Large intestine (tissue), 12 donors: ENCODE data around the gene PEX6. TPM values are rescaled to one million over a fixed set of nuclear protein-coding genes. Genes with fewer than 3 reads are reported as not detected.
A peak's percentile ranks its signal among the peaks of the same experiment; 100 is the strongest.

Source experiments
- DNase-seq, 2 donors: peaks; one replicate each; pipeline versions ENCODE4 v3.0.0 to v3.0.0-alpha.2; 2013
- H3K27ac ChIP-seq: one replicate; pipeline ENCODE4 v1.5.1; 2013; ENCODE audit warnings: low read length
- H3K27me3 ChIP-seq: 2 replicates; pipeline ENCODE4 v1.6.1; 2013; ENCODE audit warnings: low read length; ENCODE audit not compliant: control insufficient read depth, insufficient read depth
- H3K36me3 ChIP-seq: 2 replicates; pipeline ENCODE4 v1.6.1; 2013; ENCODE audit warnings: low read length; ENCODE audit not compliant: control insufficient read depth, insufficient read depth
- H3K4me1 ChIP-seq: one replicate; pipeline ENCODE4 v1.6.1; 2013; ENCODE audit warnings: low read length; ENCODE audit not compliant: control insufficient read depth, insufficient read depth
- H3K4me3 ChIP-seq: one replicate; pipeline ENCODE4 v1.5.1; 2013; ENCODE audit warnings: low read length
- H3K9me3 ChIP-seq: one replicate; pipeline ENCODE4 v1.6.1; 2013; ENCODE audit warnings: mild to moderate bottlenecking, low read depth, low read length, moderate library complexity; ENCODE audit not compliant: control insufficient read depth
- WGBS: methylation state at CpG from one replicate; pipeline ENCODE4 v1.1.5; 2013; ENCODE audit warnings: low lambda C conversion rate; ENCODE audit not compliant: insufficient coverage; 5-methylcytosine and 5-hydroxymethylcytosine counted together
- long read RNA-seq, 11 donors: transcript quantifications; one replicate each; lab custom pipeline, GENCODE V29; 2026
- polyA plus RNA-seq: library from polyadenylated mRNA; unstranded; fragments of 120-200 nt; gene quantifications from one replicate; pipeline ENCODE4 v1.2.1, GENCODE V29; 2013

Gene PEX6, protein sequence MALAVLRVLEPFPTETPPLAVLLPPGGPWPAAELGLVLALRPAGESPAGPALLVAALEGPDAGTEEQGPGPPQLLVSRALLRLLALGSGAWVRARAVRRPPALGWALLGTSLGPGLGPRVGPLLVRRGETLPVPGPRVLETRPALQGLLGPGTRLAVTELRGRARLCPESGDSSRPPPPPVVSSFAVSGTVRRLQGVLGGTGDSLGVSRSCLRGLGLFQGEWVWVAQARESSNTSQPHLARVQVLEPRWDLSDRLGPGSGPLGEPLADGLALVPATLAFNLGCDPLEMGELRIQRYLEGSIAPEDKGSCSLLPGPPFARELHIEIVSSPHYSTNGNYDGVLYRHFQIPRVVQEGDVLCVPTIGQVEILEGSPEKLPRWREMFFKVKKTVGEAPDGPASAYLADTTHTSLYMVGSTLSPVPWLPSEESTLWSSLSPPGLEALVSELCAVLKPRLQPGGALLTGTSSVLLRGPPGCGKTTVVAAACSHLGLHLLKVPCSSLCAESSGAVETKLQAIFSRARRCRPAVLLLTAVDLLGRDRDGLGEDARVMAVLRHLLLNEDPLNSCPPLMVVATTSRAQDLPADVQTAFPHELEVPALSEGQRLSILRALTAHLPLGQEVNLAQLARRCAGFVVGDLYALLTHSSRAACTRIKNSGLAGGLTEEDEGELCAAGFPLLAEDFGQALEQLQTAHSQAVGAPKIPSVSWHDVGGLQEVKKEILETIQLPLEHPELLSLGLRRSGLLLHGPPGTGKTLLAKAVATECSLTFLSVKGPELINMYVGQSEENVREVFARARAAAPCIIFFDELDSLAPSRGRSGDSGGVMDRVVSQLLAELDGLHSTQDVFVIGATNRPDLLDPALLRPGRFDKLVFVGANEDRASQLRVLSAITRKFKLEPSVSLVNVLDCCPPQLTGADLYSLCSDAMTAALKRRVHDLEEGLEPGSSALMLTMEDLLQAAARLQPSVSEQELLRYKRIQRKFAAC
- polyA plus RNA-seq: 35.7 TPM
- long read RNA-seq, donor 1, partial matches to known transcripts: 0 of 3 reads
- long read RNA-seq, donor 1, other reads (novel, unspliced or antisense): 0 of 3 reads
- long read RNA-seq, donor 2, transcript PEX6-202 (17 exons, 3,478 nt): major isoform, 6 of 18 reads
- long read RNA-seq, donor 2, partial matches to known transcripts: 12 of 18 reads
- long read RNA-seq, donor 2, other reads (novel, unspliced or antisense): 0 of 18 reads
- long read RNA-seq, donor 3, transcript PEX6-202 (17 exons, 3,478 nt): major isoform, 12 of 22 reads
- long read RNA-seq, donor 3, partial matches to known transcripts: 10 of 22 reads
- long read RNA-seq, donor 3, other reads (novel, unspliced or antisense): 0 of 22 reads
- long read RNA-seq, donor 4, partial matches to known transcripts: 0 of 1 reads
- long read RNA-seq, donor 4, other reads (novel, unspliced or antisense): 0 of 1 reads
- long read RNA-seq, donor 5: 0 reads
- long read RNA-seq, donor 6, partial matches to known transcripts: 0 of 5 reads
- long read RNA-seq, donor 6, other reads (novel, unspliced or antisense): 0 of 5 reads
- long read RNA-seq, donor 7, partial matches to known transcripts: 0 of 1 reads
- long read RNA-seq, donor 7, other reads (novel, unspliced or antisense): 0 of 1 reads
- long read RNA-seq, donor 8, partial matches to known transcripts: 5 of 8 reads
- long read RNA-seq, donor 8, other reads (novel, unspliced or antisense): 0 of 8 reads
- long read RNA-seq, donor 9, partial matches to known transcripts: 0 of 1 reads
- long read RNA-seq, donor 9, other reads (novel, unspliced or antisense): 0 of 1 reads
- long read RNA-seq, donor 10, transcript PEX6-202 (17 exons, 3,478 nt): major isoform, 11 of 11 reads
- long read RNA-seq, donor 10, partial matches to known transcripts: 0 of 11 reads
- long read RNA-seq, donor 10, other reads (novel, unspliced or antisense): 0 of 11 reads
- long read RNA-seq, donor 11, partial matches to known transcripts: 5 of 13 reads
- long read RNA-seq, donor 11, other reads (novel, unspliced or antisense): 7 of 13 reads

DNA sequence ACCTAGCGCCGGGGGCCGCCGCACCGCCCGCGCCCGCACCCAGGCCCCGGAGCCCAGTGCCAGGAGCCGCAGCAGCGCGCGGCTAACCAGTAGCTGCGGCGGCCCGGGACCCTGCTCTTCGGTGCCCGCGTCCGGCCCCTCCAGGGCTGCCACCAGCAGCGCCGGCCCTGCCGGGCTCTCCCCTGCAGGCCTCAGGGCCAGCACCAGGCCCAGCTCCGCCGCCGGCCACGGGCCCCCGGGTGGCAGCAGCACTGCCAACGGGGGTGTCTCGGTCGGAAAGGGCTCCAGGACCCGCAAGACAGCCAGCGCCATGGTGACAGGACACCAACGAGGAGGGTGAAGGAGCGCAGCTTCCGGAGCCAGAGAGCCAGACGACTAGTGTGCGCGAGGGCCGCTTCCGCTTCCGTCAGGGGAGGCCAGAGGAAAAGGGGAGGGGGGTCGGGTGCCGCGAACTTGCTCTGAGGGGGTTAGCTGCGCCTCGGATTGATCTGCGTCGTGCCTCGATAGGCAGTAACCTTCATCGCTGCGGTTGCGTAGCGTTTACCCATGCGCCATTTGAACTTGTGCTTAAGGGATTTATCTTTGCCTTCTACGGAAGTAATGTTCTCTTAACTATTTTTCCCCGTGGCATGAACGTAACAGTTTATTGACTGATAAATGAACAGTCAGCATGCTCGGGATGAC, at the start of gene PEX6:
TSS of gene PEX6 (minus strand) at position 343 of the 684 bp plus-strand sequence. CDS start at position 312, 31 bp downstream.
- no peaks in the 10 kb centered on the region for H3K9me3 ChIP-seq
- H3K4me1 ChIP-seq: peaks cover 19% of the 10 kb centered on the region
- WGBS: 0% methylated on average over 9 of the region's 59 CpGs
- peak within 1 kb of the TSS; percentile 84 for H3K4me3 ChIP-seq
- peak; percentile 72 to 91 for DNase-seq
- H3K36me3 ChIP-seq: peaks cover 8% of the 10 kb centered on the region
- H3K27me3 ChIP-seq: no peaks in the 10 kb centered on the region
- peak within 1 kb of the TSS; percentile 89 for H3K27ac ChIP-seq

GRCh38 chr6:43026365-43026764, 47.4 kb upstream of the PEX6 start:
- WGBS: no CpG with 5 or more reads among the region's 5 CpGs
- Histone ChIP-seq H3K36me3 (peaks cover 56% of the 10 kb centered on the region), H3K27ac (no peak overlapping the region), H3K9me3 (no peaks in the 10 kb centered on the region), H3K4me1 (peaks cover 3% of the 10 kb centered on the region), H3K4me3 (no peak overlapping the region), H3K27me3 (no peaks in the 10 kb centered on the region)
- no peak for DNase-seq

DNA sequence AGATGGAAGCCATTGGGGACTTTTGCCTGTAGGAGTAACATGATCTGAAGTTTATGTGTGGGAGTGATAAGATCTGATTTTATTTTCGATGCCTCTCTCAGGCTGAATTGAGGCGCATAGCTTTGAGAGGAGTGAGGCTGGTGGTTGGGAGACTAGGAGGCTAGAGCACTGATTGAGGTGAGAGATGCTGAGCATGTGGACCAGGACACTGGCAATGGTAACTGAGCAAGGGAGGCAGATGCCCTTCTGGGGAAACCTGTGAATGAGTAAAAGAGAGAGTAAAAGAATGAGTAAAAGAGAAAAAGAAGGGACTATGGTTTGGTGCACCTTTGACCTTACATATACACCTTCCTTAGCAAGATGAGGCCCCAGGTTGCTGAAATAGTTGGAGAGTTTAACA, 45.5 kb upstream of the PEX6 start:
- no peaks in the 10 kb centered on the region for H3K27me3 ChIP-seq
- peaks cover 6% of the 10 kb centered on the region for H3K4me1 ChIP-seq
- H3K36me3 ChIP-seq: peaks cover 57% of the 10 kb centered on the region
- no peaks in the 10 kb centered on the region for H3K9me3 ChIP-seq
- no peak overlapping the region for H3K27ac ChIP-seq
- no peak for DNase-seq
- H3K4me3 ChIP-seq: no peak overlapping the region
- no CpG with 5 or more reads among the region's 2 CpGs for WGBS

DNA sequence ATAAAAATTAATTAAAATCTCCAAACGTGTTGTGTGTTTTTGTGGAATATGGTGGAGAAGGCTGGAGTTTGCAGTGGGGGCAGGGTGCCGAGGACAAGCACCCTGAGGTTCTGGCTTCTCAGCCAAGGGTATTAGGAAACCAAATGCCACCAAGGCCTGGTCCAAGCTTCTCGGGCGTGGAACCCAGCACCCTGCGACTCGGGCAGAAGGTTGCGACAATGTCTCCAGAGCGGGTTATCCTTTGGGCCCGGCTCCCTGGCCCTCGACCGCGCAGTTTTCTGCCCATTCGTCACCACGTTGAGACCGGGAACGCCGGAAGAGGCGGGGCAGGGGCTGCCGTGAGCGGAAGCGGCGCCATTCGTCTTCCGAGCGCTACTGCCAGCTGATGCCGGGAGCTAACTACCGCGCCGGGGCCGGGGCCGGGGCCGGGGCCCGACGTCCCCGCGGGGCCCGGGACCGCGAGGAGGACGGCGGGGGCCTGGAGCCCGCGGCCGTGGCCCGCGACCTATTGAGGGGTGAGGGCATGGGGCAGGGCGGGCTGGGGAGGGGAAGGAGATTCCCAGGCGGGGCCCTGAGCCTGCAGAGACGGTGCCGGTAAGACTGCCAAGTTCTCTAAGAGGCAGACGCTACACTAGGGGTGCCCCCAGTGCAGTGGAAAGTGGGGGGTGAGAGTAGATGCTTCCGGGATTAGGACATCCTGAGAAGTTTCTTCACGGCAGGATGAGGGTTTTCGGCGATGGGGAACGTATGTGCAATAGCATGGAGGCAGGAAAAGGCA, 42.5 kb upstream of the PEX6 start, which contains the start of gene RRP36:
TSS of gene RRP36 (plus strand) at position 354 of the 778 bp plus-strand sequence. CDS start at position 386, 32 bp downstream.
- H3K36me3 ChIP-seq: peaks cover 54% of the 10 kb centered on the region
- no CpG with 5 or more reads among the region's 56 CpGs for WGBS

GRCh38 chr6:43020847-43021246, 41.9 kb upstream of the PEX6 start:
- peak overlapping the region; percentile 53 for H3K27ac ChIP-seq
- WGBS: no CpG with 5 or more reads among the region's 5 CpGs
- peaks cover 47% of the 10 kb centered on the region for H3K36me3 ChIP-seq
- DNase-seq: peak in 1 of 2 donors; percentile 22
- peaks cover 15% of the 10 kb centered on the region for H3K4me1 ChIP-seq
- H3K9me3 ChIP-seq: no peaks in the 10 kb centered on the region
- no peaks in the 10 kb centered on the region for H3K27me3 ChIP-seq
- H3K4me3 ChIP-seq: peak overlapping the region; percentile 77

More for the DNA sequence above, 42.5 kb upstream of the PEX6 start, which contains the start of gene RRP36:
- peak within 1 kb of the TSS; percentile 77 for H3K4me3 ChIP-seq
- peak; percentile 44 to 83 for DNase-seq
- no peaks in the 10 kb centered on the region for H3K9me3 ChIP-seq
- H3K4me1 ChIP-seq: peaks cover 11% of the 10 kb centered on the region
- no peaks in the 10 kb centered on the region for H3K27me3 ChIP-seq
- H3K27ac ChIP-seq: peak within 1 kb of the TSS; percentile 60

- no peaks in the 10 kb centered on the region for H3K9me3 ChIP-seq
- no peak overlapping the region for H3K4me3 ChIP-seq
- DNase-seq: no peak
- H3K36me3 ChIP-seq: peaks cover 42% of the 10 kb centered on the region
- H3K27me3 ChIP-seq: no peaks in the 10 kb centered on the region
- no CpG with 5 or more reads among the region's 3 CpGs for WGBS
- peaks cover 18% of the 10 kb centered on the region for H3K4me1 ChIP-seq
- H3K27ac ChIP-seq: no peak overlapping the region
Observed at GRCh38 chr6:43020052-43020705, 41.2 kb upstream of the PEX6 start.

- peaks cover 34% of the 10 kb centered on the region for H3K36me3 ChIP-seq
- no peaks in the 10 kb centered on the region for H3K9me3 ChIP-seq
- WGBS: no CpG with 5 or more reads among the region's 2 CpGs
- H3K27ac ChIP-seq: no peak overlapping the region
- H3K4me1 ChIP-seq: peaks cover 18% of the 10 kb centered on the region
- H3K27me3 ChIP-seq: no peaks in the 10 kb centered on the region
- H3K4me3 ChIP-seq: no peak overlapping the region
- no peak for DNase-seq
Observed at GRCh38 chr6:43019152-43019551, 40.2 kb upstream of the PEX6 start.

- WGBS: no CpG with 5 or more reads among the region's 12 CpGs
- Histone ChIP-seq H3K4me1 (peaks cover 23% of the 10 kb centered on the region), H3K27me3 (no peaks in the 10 kb centered on the region), H3K9me3 (no peaks in the 10 kb centered on the region), H3K27ac (no peak overlapping the region), H3K36me3 (peaks cover 36% of the 10 kb centered on the region), H3K4me3 (no peak overlapping the region)
- DNase-seq: peak in 1 of 2 donors; percentile 24
Observed at GRCh38 chr6:43016943-43017334, 38.0 kb upstream of the PEX6 start.
